CD14-positive monocyte (primary cell): Measurements from ENCODE around the gene SDK1. TPM values are rescaled to one million over a fixed set of nuclear protein-coding genes. Genes with fewer than 3 reads are reported as not detected.

Experiments used
- DNase-seq, 3 donors: peaks; one replicate each; pipeline ENCODE4 v3.0.0-alpha.2; 2011 to 2022
- H2AFZ ChIP-seq: 2 replicates; pipeline ENCODE4 v1.6.0; 2012; ENCODE audit warnings: mild to moderate bottlenecking, low read depth, low read length, inconsistent platforms; ENCODE audit not compliant: insufficient read depth, poor library complexity, severe bottlenecking
- H3K27ac ChIP-seq, 2 donors: 1 replicate in 1 of 2; 2 replicates in 1 of 2; pipeline ENCODE4 v1.5.1; 2012 to 2013; ENCODE audit warnings: low read length in 2 of 2, control low read depth in 1 of 2, inconsistent platforms in 1 of 2, low read depth in 1 of 2, mild to moderate bottlenecking in 1 of 2
- H3K27me3 ChIP-seq, 2 donors: one replicate each; pipeline versions ENCODE4 v1.6.0 to v1.6.1; 2011 to 2013; ENCODE audit warnings: low read length in 2 of 2; ENCODE audit not compliant: control insufficient read depth in 2 of 2, insufficient read depth in 2 of 2
- H3K36me3 ChIP-seq, 2 donors: replicated peaks in 1 of 2; 1 replicate in 1 of 2; 2 replicates in 1 of 2; pipeline versions ENCODE4 v1.5.1 to v1.6.1; 2012 to 2013; ENCODE audit warnings: low read length in 2 of 2, control low read depth in 1 of 2, inconsistent platforms in 1 of 2, mild to moderate bottlenecking in 1 of 2; ENCODE audit not compliant: insufficient read depth in 2 of 2, control insufficient read depth in 1 of 2
- H3K4me1 ChIP-seq, 2 donors: 1 replicate in 1 of 2; 2 replicates in 1 of 2; pipeline versions ENCODE4 v1.5.1 to v1.6.1; 2012 to 2013; ENCODE audit warnings: low read length in 2 of 2, control low read depth in 1 of 2, inconsistent platforms in 1 of 2, mild to moderate bottlenecking in 1 of 2, moderate library complexity in 1 of 2; ENCODE audit not compliant: insufficient read depth in 2 of 2, control insufficient read depth in 1 of 2
- H3K4me2 ChIP-seq: replicated peaks from 2 replicates; pipeline ENCODE3; 2012; ENCODE audit warnings: low read length, moderate library complexity, mild to moderate bottlenecking; ENCODE audit not compliant: poor library complexity, severe bottlenecking; ENCODE audit errors: extremely low read depth
- H3K4me3 ChIP-seq, 3 experiments: fragments of 200-600 bp in 1 of 3; sonication (generic) in 1 of 3; replicated peaks in 1 of 3; 1 replicate in 2 of 3; 2 replicates in 1 of 3; pipeline ENCODE4 v1.5.1; 2011 to 2013; ENCODE audit warnings: low read length in 3 of 3, mild to moderate bottlenecking in 3 of 3, control low read depth in 2 of 3, low read depth in 2 of 3, inconsistent platforms in 1 of 3, moderate library complexity in 1 of 3
- H3K79me2 ChIP-seq: 2 replicates; pipeline ENCODE4 v1.6.0; 2012; ENCODE audit warnings: mild to moderate bottlenecking, control low read depth, inconsistent platforms, low read length, moderate library complexity; ENCODE audit not compliant: insufficient read depth
- H3K9ac ChIP-seq: 2 replicates; pipeline ENCODE4 v1.6.0; 2017; ENCODE audit warnings: low read length, mild to moderate bottlenecking; ENCODE audit not compliant: insufficient read depth, poor library complexity, severe bottlenecking
- H3K9me3 ChIP-seq, 2 donors: replicated peaks in 1 of 2; 1 replicate in 1 of 2; 2 replicates in 1 of 2; pipeline versions ENCODE4 v1.5.1 to v1.6.1; 2012 to 2013; ENCODE audit warnings: low read length in 2 of 2, control low read depth in 1 of 2; ENCODE audit not compliant: control insufficient read depth in 1 of 2, insufficient read depth in 1 of 2
- H4K20me1 ChIP-seq: 2 replicates; pipeline ENCODE4 v1.6.0; 2012; ENCODE audit warnings: mild to moderate bottlenecking, low read length, control low read depth, moderate library complexity; ENCODE audit not compliant: insufficient read depth
- H3K27ac Mint-ChIP-seq, 7 donors: one replicate each; pipeline ENCODE4 v1.8.0; 2020; ENCODE audit warnings: mild to moderate bottlenecking in 7 of 7, mixed read lengths in 7 of 7, moderate library complexity in 6 of 7, inconsistent platforms in 2 of 7
- H3K27me3 Mint-ChIP-seq, 3 donors: one replicate each; pipeline ENCODE4 v1.8.0; 2021 to 2022; ENCODE audit warnings: low read depth in 3 of 3, mild to moderate bottlenecking in 3 of 3, mixed read lengths in 3 of 3, moderate library complexity in 3 of 3, inconsistent platforms in 1 of 3
- H3K36me3 Mint-ChIP-seq, 2 donors: one replicate each; pipeline ENCODE4 v1.8.0; 2020; ENCODE audit warnings: mixed read lengths in 2 of 2, inconsistent platforms in 1 of 2, mild to moderate bottlenecking in 1 of 2
- H3K4me1 Mint-ChIP-seq: one replicate; pipeline ENCODE4 v1.8.0; 2020; ENCODE audit warnings: mild to moderate bottlenecking, mixed read lengths
- H3K4me3 Mint-ChIP-seq, 2 donors: one replicate each; pipeline ENCODE4 v1.8.0; 2020; ENCODE audit warnings: mild to moderate bottlenecking in 2 of 2, mixed read lengths in 2 of 2, moderate library complexity in 1 of 2
- H3K9me3 Mint-ChIP-seq, 7 donors: one replicate each; pipeline ENCODE4 v1.8.0; 2020 to 2022; ENCODE audit warnings: mixed read lengths in 7 of 7, mild to moderate bottlenecking in 6 of 7, moderate library complexity in 6 of 7, inconsistent platforms in 2 of 7
- WGBS: methylation state at CpG from one replicate; pipeline ENCODE4 v1.1.5; 2013; ENCODE audit warnings: missing lambda C conversion rate; ENCODE audit not compliant: insufficient coverage; 5-methylcytosine and 5-hydroxymethylcytosine counted together
- intact Hi-C, 2 donors: fragments of 100-400 bp; cut with micrococcal nuclease; formaldehyde crosslinking; loops; one replicate each; pipeline versions ENCODE4 v1.15.0 to v1.15.1; 2023
- polyA plus RNA-seq, 3 donors: library from polyadenylated mRNA; depleted of rRNA in 1 of 3; unstranded in 2 of 3; stranded (reverse) in 1 of 3; fragments of 300-500 nt in 2 of 3; fragments of >200 nt in 1 of 3; fragmentation: Illumina TruSeq in 2 of 3; gene quantifications; 1 replicate in 2 of 3; 2 replicates in 1 of 3; pipeline ENCODE4 v1.2.3, GENCODE V29; 2012 to 2021
- TF ChIP-seq, protein P1 (sequence below): fragments of 200-600 bp; IDR thresholded peaks from one replicate; pipeline ENCODE4 v1.8.0; 2022; ENCODE audit warnings: antibody characterized with exemption, mild to moderate bottlenecking

Gene SDK1
- polyA plus RNA-seq, 3 donors, result 0.01 TPM; not detected in 2

DNA sequence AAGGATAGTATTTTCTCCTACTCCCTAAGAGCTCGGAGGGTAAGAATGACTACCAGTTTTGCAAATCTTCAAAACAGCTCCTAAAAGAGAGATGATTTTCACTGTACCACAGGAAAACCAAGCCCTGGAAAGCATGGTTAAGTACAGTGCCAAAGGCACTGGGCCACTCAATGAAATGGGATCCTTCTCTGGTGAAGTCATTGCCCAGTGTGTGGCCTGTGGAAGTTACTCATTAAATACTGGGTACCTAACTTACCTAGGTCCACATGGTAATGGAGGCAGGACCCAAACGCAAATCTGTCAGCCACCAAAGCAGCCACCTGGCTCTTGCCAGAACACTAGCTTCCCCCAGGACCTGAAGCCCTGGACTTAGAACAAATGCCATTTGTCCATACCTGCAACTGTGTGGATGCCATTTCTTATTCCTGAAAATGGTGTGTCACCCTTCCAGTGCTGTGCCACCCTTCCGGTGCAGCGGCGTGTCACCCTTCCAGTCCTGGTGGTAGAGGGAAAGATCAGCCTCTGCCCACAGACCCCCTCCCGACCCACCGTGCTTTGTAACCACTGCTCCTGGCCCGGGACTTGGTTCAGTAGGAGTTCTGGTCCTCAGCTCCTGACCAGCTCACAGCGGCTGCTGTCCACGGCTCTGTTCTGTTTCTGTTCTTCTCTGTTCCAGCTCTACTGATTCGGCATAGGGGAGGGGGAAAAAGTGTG, 659.2 kb downstream of the SDK1 start:
- Mint-ChIP-seq H3K36me3 (no peaks in the 10 kb centered on the region), H3K27me3 (no peaks in the 10 kb centered on the region), H3K27ac (no peak overlapping the region), H3K4me3 (no peak overlapping the region), H3K9me3 (peaks cover 5 to 17% (median 7%) of the 10 kb centered on the region in 7 donors), H3K4me1 (no peaks in the 10 kb centered on the region)
- no peak overlapping the region for H3K27ac ChIP-seq
- 89% methylated on average over 6 of the region's 11 CpGs for WGBS
- peaks cover 10 to 27% of the 10 kb centered on the region in 2 donors for H3K9me3 ChIP-seq
- no peak overlapping the region for H3K9ac ChIP-seq
- no peaks in the 10 kb centered on the region for H3K79me2 ChIP-seq
- H3K4me2 ChIP-seq, result no peak overlapping the region
- no peak overlapping the region for H2AFZ ChIP-seq
- no peaks in the 10 kb centered on the region for H3K36me3 ChIP-seq
- TF ChIP-seq, protein P1, sequence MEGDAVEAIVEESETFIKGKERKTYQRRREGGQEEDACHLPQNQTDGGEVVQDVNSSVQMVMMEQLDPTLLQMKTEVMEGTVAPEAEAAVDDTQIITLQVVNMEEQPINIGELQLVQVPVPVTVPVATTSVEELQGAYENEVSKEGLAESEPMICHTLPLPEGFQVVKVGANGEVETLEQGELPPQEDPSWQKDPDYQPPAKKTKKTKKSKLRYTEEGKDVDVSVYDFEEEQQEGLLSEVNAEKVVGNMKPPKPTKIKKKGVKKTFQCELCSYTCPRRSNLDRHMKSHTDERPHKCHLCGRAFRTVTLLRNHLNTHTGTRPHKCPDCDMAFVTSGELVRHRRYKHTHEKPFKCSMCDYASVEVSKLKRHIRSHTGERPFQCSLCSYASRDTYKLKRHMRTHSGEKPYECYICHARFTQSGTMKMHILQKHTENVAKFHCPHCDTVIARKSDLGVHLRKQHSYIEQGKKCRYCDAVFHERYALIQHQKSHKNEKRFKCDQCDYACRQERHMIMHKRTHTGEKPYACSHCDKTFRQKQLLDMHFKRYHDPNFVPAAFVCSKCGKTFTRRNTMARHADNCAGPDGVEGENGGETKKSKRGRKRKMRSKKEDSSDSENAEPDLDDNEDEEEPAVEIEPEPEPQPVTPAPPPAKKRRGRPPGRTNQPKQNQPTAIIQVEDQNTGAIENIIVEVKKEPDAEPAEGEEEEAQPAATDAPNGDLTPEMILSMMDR, result no peak
- no peak overlapping the region for H3K4me3 ChIP-seq
- no peak for DNase-seq
- H4K20me1 ChIP-seq, result no peaks in the 10 kb centered on the region
- no peaks in the 10 kb centered on the region for H3K4me1 ChIP-seq
- intact Hi-C loops, result no loop called here
- no peaks in the 10 kb centered on the region for H3K27me3 ChIP-seq

DNA sequence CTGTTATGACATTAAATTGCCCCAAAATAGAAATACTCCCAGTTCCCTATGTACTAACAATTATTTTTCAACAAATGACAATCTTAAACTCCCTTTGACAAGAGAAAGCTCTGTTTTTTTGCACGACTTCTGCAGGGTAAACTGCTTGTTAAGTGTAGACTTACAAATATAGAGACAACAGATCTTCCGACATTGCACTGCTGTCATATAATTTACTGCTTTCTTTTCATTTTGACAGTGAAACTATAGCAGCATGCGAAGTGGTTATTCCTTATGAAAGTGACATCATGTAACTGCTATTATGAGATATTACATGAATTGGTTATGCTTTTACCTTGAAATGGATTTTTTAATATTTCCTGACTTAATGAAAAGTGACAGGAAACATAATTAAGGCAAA, 659.9 kb downstream of the SDK1 start:
- intact Hi-C loops, result no loop called here
- no peak overlapping the region for H3K27ac Mint-ChIP-seq
- peaks cover 5 to 16% (median 9%) of the 10 kb centered on the region in 7 donors for H3K9me3 Mint-ChIP-seq
- H3K27me3 Mint-ChIP-seq, result no peaks in the 10 kb centered on the region
- Histone ChIP-seq H3K36me3 (no peaks in the 10 kb centered on the region), H3K79me2 (no peaks in the 10 kb centered on the region), H3K4me3 (no peak overlapping the region), H3K27ac (no peak overlapping the region), H2AFZ (no peak overlapping the region), H3K27me3 (no peaks in the 10 kb centered on the region), H3K9ac (no peak overlapping the region), H4K20me1 (no peaks in the 10 kb centered on the region), H3K4me2 (no peak overlapping the region), H3K4me1 (no peaks in the 10 kb centered on the region), H3K9me3 (peaks cover 10 to 25% of the 10 kb centered on the region in 2 donors)
- DNase-seq, result no peak
- no peak overlapping the region for H3K4me3 Mint-ChIP-seq
- no CpG with 5 or more reads among the region's 3 CpGs for WGBS
- H3K4me1 Mint-ChIP-seq, result no peaks in the 10 kb centered on the region
- TF ChIP-seq, protein P1, result no peak
- H3K36me3 Mint-ChIP-seq, result no peaks in the 10 kb centered on the region
